Esophagus (tissue), 2 donors: ENCODE measurements around the gene FOXA3. TPM values are rescaled to one million over a fixed set of nuclear protein-coding genes. Genes with fewer than 3 reads are reported as not detected.
A peak's percentile ranks its signal among the peaks of the same experiment; 100 is the strongest.

Source experiments
- H3K27ac ChIP-seq, 2 donors: one replicate each; pipeline ENCODE4 v1.5.1; 2013; ENCODE audit warnings: low read depth in 2 of 2, mild to moderate bottlenecking in 2 of 2, inconsistent platforms in 1 of 2, low read length in 1 of 2, moderate library complexity in 1 of 2
- H3K27me3 ChIP-seq, 2 donors: one replicate each; pipeline ENCODE4 v1.6.1; 2013; ENCODE audit warnings: low read length in 2 of 2, control low read depth in 1 of 2, mild to moderate bottlenecking in 1 of 2; ENCODE audit not compliant: insufficient read depth in 2 of 2, control insufficient read depth in 1 of 2
- H3K36me3 ChIP-seq, 2 donors: one replicate each; pipeline ENCODE4 v1.6.1; 2013; ENCODE audit warnings: low read length in 1 of 2; ENCODE audit not compliant: control insufficient read depth in 2 of 2, insufficient read depth in 2 of 2
- H3K4me1 ChIP-seq, 2 donors: one replicate each; pipeline ENCODE4 v1.6.1; 2013; ENCODE audit warnings: low read length in 1 of 2; ENCODE audit not compliant: control insufficient read depth in 2 of 2, insufficient read depth in 2 of 2
- H3K4me3 ChIP-seq, 2 donors: one replicate each; pipeline ENCODE4 v1.5.1; 2013; ENCODE audit warnings: low read length in 2 of 2, mild to moderate bottlenecking in 2 of 2, low read depth in 1 of 2, moderate library complexity in 1 of 2
- H3K9me3 ChIP-seq, 2 donors: one replicate each; pipeline ENCODE4 v1.6.1; 2013; ENCODE audit warnings: mild to moderate bottlenecking in 2 of 2, low read depth in 1 of 2, low read length in 1 of 2, moderate library complexity in 1 of 2; ENCODE audit not compliant: control insufficient read depth in 2 of 2, insufficient read depth in 1 of 2
- WGBS, 2 donors: extraction: QIAGEN DNeasy Blood & Tissue Kit; methylation state at CpG; one replicate each; pipeline ENCODE4 v1.1.7; 2013; 5-methylcytosine and 5-hydroxymethylcytosine counted together
- polyA plus RNA-seq, 2 donors: library from polyadenylated mRNA; stranded (reverse); fragments of 200-250 nt; gene quantifications; one replicate each; pipeline ENCODE4 v1.2.3, GENCODE V29; 2013
- donor health status: healthy with polysubstance abuse.
- donor health status: Bipolar disorder and iron deficiency.

FOXA3 gene
- polyA plus RNA-seq, 2 donors, result 0.02 to 0.10 TPM

GRCh38 chr19:45821103-45821521 lies 43.0 kb upstream of the FOXA3 start:
- WGBS, 2 donors, result 66 to 73% methylated on average over 8 of the region's 8 CpGs
- no peak overlapping the region for H3K27ac ChIP-seq
- H3K36me3 ChIP-seq, result peaks cover 5 to 34% of the 10 kb centered on the region in 2 donors
- no peaks in the 10 kb centered on the region for H3K9me3 ChIP-seq
- no peaks in the 10 kb centered on the region for H3K27me3 ChIP-seq
- H3K4me1 ChIP-seq, result no peaks in the 10 kb centered on the region
- H3K4me3 ChIP-seq, result no peak overlapping the region

- Histone ChIP-seq H3K4me3 (no peak overlapping the region), H3K27me3 (no peaks in the 10 kb centered on the region), H3K4me1 (no peaks in the 10 kb centered on the region), H3K9me3 (no peaks in the 10 kb centered on the region), H3K27ac (no peak overlapping the region), H3K36me3 (peaks cover 5 to 39% of the 10 kb centered on the region in 2 donors)
- WGBS, 2 donors, result 78 to 81% methylated on average over 10 of the region's 10 CpGs
Measured at GRCh38 chr19:45821570-45821969, 42.6 kb upstream of the FOXA3 start.

- H3K27me3 ChIP-seq, result no peaks in the 10 kb centered on the region
- no peak overlapping the region for H3K4me3 ChIP-seq
- peaks cover 5 to 50% of the 10 kb centered on the region in 2 donors for H3K36me3 ChIP-seq
- no peaks in the 10 kb centered on the region for H3K4me1 ChIP-seq
- no peak overlapping the region for H3K27ac ChIP-seq
- H3K9me3 ChIP-seq, result no peaks in the 10 kb centered on the region
- WGBS, 2 donors, result 86 to 87% methylated on average over 5 of the region's 5 CpGs
Measured at GRCh38 chr19:45822716-45823115, 41.4 kb upstream of the FOXA3 start.

- Histone ChIP-seq H3K27me3 (no peaks in the 10 kb centered on the region), H3K9me3 (no peaks in the 10 kb centered on the region), H3K36me3 (peaks cover 7 to 50% of the 10 kb centered on the region in 2 donors), H3K4me3 (no peak overlapping the region), H3K27ac (no peak overlapping the region), H3K4me1 (no peaks in the 10 kb centered on the region)
- WGBS, 2 donors, result 91 to 92% methylated on average over 12 of the region's 12 CpGs
Measured at GRCh38 chr19:45823182-45823581, 40.9 kb upstream of the FOXA3 start.

- H3K36me3 ChIP-seq, result peaks cover 15 to 57% of the 10 kb centered on the region in 2 donors
- H3K27ac ChIP-seq, result peak overlapping the region in 1 of 2 donors; percentile 13
Measured at GRCh38 chr19:45824041-45824471, 40.1 kb upstream of the FOXA3 start.

GRCh38 chr19:45824531-45825262 lies 39.4 kb upstream of the FOXA3 start:
- 86% methylated on average over 26 of the region's 26 CpGs for WGBS, 2 donors
- Histone ChIP-seq H3K27ac (peak overlapping the region in 1 of 2 donors; percentile 13), H3K4me3 (no peak overlapping the region), H3K9me3 (peaks cover 0 to 3% of the 10 kb centered on the region in 2 donors), H3K27me3 (no peaks in the 10 kb centered on the region), H3K4me1 (no peaks in the 10 kb centered on the region), H3K36me3 (peaks cover 20 to 60% of the 10 kb centered on the region in 2 donors)

More at GRCh38 chr19:45824041-45824471, 40.1 kb upstream of the FOXA3 start:
- H3K4me3 ChIP-seq, result no peak overlapping the region
- H3K27me3 ChIP-seq, result no peaks in the 10 kb centered on the region
- peaks cover 0 to 3% of the 10 kb centered on the region in 2 donors for H3K9me3 ChIP-seq
- WGBS, 2 donors, result 42 to 47% methylated on average over 12 of the region's 12 CpGs
- H3K4me1 ChIP-seq, result no peaks in the 10 kb centered on the region

- H3K4me3 ChIP-seq, result no peak overlapping the region
- no peaks in the 10 kb centered on the region for H3K27me3 ChIP-seq
- 93 to 96% methylated on average over 8 of the region's 8 CpGs for WGBS, 2 donors
- no peak overlapping the region for H3K27ac ChIP-seq
- no peaks in the 10 kb centered on the region for H3K4me1 ChIP-seq
- peaks cover 0 to 3% of the 10 kb centered on the region in 2 donors for H3K9me3 ChIP-seq
- H3K36me3 ChIP-seq, result peaks cover 25 to 65% of the 10 kb centered on the region in 2 donors
Measured at GRCh38 chr19:45825263-45825605, 38.9 kb upstream of the FOXA3 start.

GRCh38 chr19:45825917-45826893 lies 37.9 kb upstream of the FOXA3 start:
- Histone ChIP-seq H3K27me3 (no peaks in the 10 kb centered on the region), H3K4me3 (no peak overlapping the region), H3K4me1 (no peaks in the 10 kb centered on the region), H3K27ac (no peak overlapping the region), H3K9me3 (peaks cover 0 to 3% of the 10 kb centered on the region in 2 donors), H3K36me3 (peaks cover 22 to 65% of the 10 kb centered on the region in 2 donors)
- 87 to 92% methylated on average over 22 of the region's 22 CpGs for WGBS, 2 donors

- Histone ChIP-seq H3K9me3 (peaks cover 0 to 3% of the 10 kb centered on the region in 2 donors), H3K27ac (no peak overlapping the region), H3K4me1 (no peaks in the 10 kb centered on the region), H3K27me3 (no peaks in the 10 kb centered on the region), H3K4me3 (no peak overlapping the region), H3K36me3 (peaks cover 24 to 70% of the 10 kb centered on the region in 2 donors)
- WGBS, 2 donors, result 86 to 87% methylated on average over 11 of the region's 11 CpGs
Measured at GRCh38 chr19:45826934-45827333, 37.2 kb upstream of the FOXA3 start.
